GM12873 (cell line): ENCODE results near the gene CPN1.

Source experiments
- CTCF ChIP-seq: IDR thresholded peaks from 2 replicates; pipeline ENCODE4 v1.5.1; 2012; ENCODE audit warnings: low read depth, mild to moderate bottlenecking, moderate library complexity, low read length, control low read depth; ENCODE audit not compliant: insufficient read depth; ENCODE audit errors: missing control alignments

The CPN1 gene

GRCh38 chr10:100081075-100082001 is at the start of gene CPN1:
CPN1 (minus strand) TSS chr10:100081869; CDS start chr10:100081625, 244 bp downstream.
- TF ChIP-seq CTCF, result no peak

GRCh38 chr10:100130831-100131230 is 49.2 kb upstream of the CPN1 start:
- no peak for TF ChIP-seq CTCF

GRCh38 chr10:100129424-100129823 is 47.8 kb upstream of the CPN1 start:
- no peak for TF ChIP-seq CTCF

GRCh38 chr10:100128951-100129350 is 47.3 kb upstream of the CPN1 start:
- no peak for TF ChIP-seq CTCF

GRCh38 chr10:100124097-100124496 is 42.4 kb upstream of the CPN1 start:
- TF ChIP-seq CTCF, result no peak

- TF ChIP-seq CTCF, result no peak
These were observed 41.1 kb upstream of the CPN1 start for GRCh38 chr10:100122780-100123179.

- TF ChIP-seq CTCF, result no peak
These were observed 38.9 kb upstream of the CPN1 start for GRCh38 chr10:100120550-100120949.
